ENCODE results near the gene RPS6KA5. TPM values are rescaled to one million over a fixed set of nuclear protein-coding genes. Genes with fewer than 3 reads are reported as not detected.

Gene RPS6KA5
- polyA plus RNA-seq, 2 of the 4 experiments (the other 2 are of a cell fraction), result 2.2 to 4.1 TPM

DNA sequence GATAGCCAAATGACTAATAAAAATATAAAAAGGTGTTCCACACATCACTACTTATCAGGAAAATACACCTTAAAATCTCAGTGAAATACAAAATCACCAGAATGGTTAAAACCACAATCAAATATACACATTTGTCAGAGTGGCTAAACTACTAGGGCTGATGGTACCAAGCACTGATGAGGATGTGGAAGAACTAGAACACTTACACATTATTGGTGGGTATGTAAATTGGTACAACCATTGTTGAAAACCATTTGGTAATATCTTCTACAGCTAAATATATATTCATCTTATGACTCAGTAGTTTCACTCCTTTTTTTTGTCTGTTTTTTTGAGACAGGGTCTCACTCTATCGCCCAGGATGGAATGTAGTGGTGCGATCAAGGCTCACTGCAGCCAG is 195.7 kb downstream of the RPS6KA5 start:
- CTCF ChIA-PET, result interaction anchor here (1.2 to 1.3 kb wide), 2 partner anchors 9 to 313 kb away, joined by 3 to 4 read pairs; no protein-coding TSS in a partner anchor
- POLR2A ChIA-PET, result no interaction called here
- Histone ChIP-seq H3K27ac (no peak overlapping the region), H3K9me3 (no peaks in the 10 kb centered on the region), H3K4me3 (no peak overlapping the region), H3K4me2 (no peak overlapping the region), H3K4me1 (no peaks in the 10 kb centered on the region)
- DNase-seq (ENCODE audit: low read depth in 1 of 2, low spot score in 1 of 2) (no peak), ATAC-seq (no peak), FAIRE-seq (no peak)
- 95% methylated on average over 2 of the region's 2 CpGs for WGBS (ENCODE audit: missing lambda C conversion rate)
- TF ChIP-seq HDAC2 (IDR thresholded peaks at IDR 0.05) (no peak), HES2 (IDR thresholded peaks at IDR 0.05) (no peak), ATOH8 (CRISPR knock-in tag; IDR thresholded peaks at IDR 0.05; ENCODE audit: low read depth) (no peak), SREBF2 (IDR thresholded peaks at IDR 0.05) (no peak), GATA3 (IDR thresholded peaks at IDR 0.05; ENCODE audit: borderline replicate concordance) (no peak), CEBPB (IDR thresholded peaks at IDR 0.05) (no peak), USF2 (IDR thresholded peaks at IDR 0.05) (no peak), RCOR1 (IDR thresholded peaks at IDR 0.05; ENCODE audit: low read depth, low read length) (no peak), HOXB5 (CRISPR knock-in tag; IDR thresholded peaks at IDR 0.05) (no peak), REST (IDR thresholded peaks at IDR 0.05) (no peak), RARB (CRISPR knock-in tag; IDR thresholded peaks at IDR 0.05) (no peak)
- TF ChIP-seq, protein P1, sequence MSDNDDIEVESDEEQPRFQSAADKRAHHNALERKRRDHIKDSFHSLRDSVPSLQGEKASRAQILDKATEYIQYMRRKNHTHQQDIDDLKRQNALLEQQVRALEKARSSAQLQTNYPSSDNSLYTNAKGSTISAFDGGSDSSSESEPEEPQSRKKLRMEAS (IDR thresholded peaks at IDR 0.05), result no peak
- TF ChIP-seq, protein P2, sequence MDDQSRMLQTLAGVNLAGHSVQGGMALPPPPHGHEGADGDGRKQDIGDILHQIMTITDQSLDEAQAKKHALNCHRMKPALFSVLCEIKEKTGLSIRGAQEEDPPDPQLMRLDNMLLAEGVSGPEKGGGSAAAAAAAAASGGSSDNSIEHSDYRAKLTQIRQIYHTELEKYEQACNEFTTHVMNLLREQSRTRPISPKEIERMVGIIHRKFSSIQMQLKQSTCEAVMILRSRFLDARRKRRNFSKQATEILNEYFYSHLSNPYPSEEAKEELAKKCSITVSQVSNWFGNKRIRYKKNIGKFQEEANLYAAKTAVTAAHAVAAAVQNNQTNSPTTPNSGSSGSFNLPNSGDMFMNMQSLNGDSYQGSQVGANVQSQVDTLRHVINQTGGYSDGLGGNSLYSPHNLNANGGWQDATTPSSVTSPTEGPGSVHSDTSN (IDR thresholded peaks at IDR 0.05), result no peak

DNA sequence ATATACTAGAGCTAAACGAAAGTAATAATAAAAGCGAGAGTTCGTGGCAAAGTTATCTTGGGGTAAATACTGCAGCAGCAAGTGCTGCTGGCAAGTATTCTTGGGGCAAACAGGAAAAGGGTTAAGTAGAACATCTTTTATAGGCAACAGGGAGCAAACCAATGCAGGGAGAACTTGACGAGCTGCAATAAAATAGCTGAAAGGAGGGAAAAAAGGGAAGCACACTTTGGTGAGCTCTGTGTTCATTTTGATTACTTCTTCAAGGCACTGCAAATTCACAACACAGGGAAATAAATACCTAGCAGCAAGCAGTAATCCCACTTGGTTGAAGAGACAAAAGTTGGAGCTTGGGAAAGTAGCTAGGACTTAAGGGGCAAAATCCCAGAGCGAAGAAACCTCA is 201.9 kb downstream of the RPS6KA5 start:
- FAIRE-seq, result no peak
- no peak overlapping the region for H3K4me2 ChIP-seq
- no peak for ATAC-seq
- 85% methylated on average over 5 of the region's 5 CpGs for WGBS (ENCODE audit: missing lambda C conversion rate)
- ChIA-PET POLR2A (no interaction called here), CTCF (interaction anchor here (1.2 kb wide), 1 partner anchor 15 kb away, joined by 3 read pairs; no protein-coding TSS in a partner anchor)
- TF ChIP-seq, protein P3, sequence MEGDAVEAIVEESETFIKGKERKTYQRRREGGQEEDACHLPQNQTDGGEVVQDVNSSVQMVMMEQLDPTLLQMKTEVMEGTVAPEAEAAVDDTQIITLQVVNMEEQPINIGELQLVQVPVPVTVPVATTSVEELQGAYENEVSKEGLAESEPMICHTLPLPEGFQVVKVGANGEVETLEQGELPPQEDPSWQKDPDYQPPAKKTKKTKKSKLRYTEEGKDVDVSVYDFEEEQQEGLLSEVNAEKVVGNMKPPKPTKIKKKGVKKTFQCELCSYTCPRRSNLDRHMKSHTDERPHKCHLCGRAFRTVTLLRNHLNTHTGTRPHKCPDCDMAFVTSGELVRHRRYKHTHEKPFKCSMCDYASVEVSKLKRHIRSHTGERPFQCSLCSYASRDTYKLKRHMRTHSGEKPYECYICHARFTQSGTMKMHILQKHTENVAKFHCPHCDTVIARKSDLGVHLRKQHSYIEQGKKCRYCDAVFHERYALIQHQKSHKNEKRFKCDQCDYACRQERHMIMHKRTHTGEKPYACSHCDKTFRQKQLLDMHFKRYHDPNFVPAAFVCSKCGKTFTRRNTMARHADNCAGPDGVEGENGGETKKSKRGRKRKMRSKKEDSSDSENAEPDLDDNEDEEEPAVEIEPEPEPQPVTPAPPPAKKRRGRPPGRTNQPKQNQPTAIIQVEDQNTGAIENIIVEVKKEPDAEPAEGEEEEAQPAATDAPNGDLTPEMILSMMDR (IDR thresholded peaks at IDR 0.05), result no peak
- TF ChIP-seq HDAC2 (IDR thresholded peaks at IDR 0.05) (no peak), TFCP2L1 (CRISPR knock-in tag; IDR thresholded peaks at IDR 0.05) (no peak), CEBPB (IDR thresholded peaks at IDR 0.05) (no peak), NFE2L2 (conservative IDR thresholded peaks at IDR 0.05; ENCODE audit: low read length) (no peak), MYC (IDR thresholded peaks at IDR 0.05; ENCODE audit: borderline replicate concordance, low read length) (no peak), POLR2AphosphoS2 (conservative IDR thresholded peaks at IDR 0.05; ENCODE audit: low read length) (no peak), HMGXB4 (CRISPR knock-in tag; IDR thresholded peaks at IDR 0.05; ENCODE audit: borderline replicate concordance) (no peak), NR3C1 (IDR thresholded peaks at IDR 0.05) (no peak), FOXS1 (CRISPR knock-in tag; IDR thresholded peaks at IDR 0.05) (no peak), EHF (CRISPR knock-in tag; IDR thresholded peaks at IDR 0.05) (no peak), RARB (CRISPR knock-in tag; IDR thresholded peaks at IDR 0.05) (no peak), HOXB13 (CRISPR knock-in tag; IDR thresholded peaks at IDR 0.05; ENCODE audit: low read depth) (no peak)
- TF ChIP-seq, protein P2 (IDR thresholded peaks at IDR 0.05), result no peak
- TF ChIP-seq, protein P1 (IDR thresholded peaks at IDR 0.05), result no peak
- no peaks in the 10 kb centered on the region for H3K4me1 ChIP-seq
- no peak overlapping the region for H3K4me3 ChIP-seq
- H3K9me3 ChIP-seq, result no peaks in the 10 kb centered on the region
- DNase-seq (ENCODE audit: low read depth in 1 of 2, low spot score in 1 of 2), result no peak
- no peak overlapping the region for H3K27ac ChIP-seq
